ENCODE results near the gene ZSWIM5.

DNA sequence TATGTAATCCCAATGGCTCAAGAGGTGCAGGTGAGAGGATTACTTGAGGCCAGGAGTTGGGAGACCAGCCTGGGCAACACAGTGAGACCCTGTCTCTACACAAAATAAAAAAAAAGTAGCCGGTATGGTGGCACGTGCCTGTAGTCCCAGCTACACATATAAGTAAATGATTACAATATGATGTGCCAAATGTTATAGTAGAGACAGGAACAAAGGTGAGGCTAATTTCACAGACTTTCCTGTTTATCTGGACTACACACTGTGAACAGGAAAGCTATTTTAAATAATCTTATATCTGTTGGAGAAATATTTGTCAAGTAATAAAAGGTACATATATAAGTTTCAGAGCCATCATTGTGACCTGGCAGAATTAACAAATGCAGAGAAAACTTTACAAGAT lies 116.7 kb downstream of the ZSWIM5 start:
- no peak for TF ChIP-seq REST (IDR thresholded peaks at IDR 0.05; ENCODE audit: insufficient replicate concordance, low read depth)
- TF ChIP-seq CTCF (IDR thresholded peaks at IDR 0.05; ENCODE audit: insufficient read depth, low read length) = no peak
